ENCODE results near the gene PXDC1. TPM values are rescaled to one million over a fixed set of nuclear protein-coding genes. Genes with fewer than 3 reads are reported as not detected.
"Not testable (repeated sequence)": the region's sequence is repeated elsewhere in the genome, so short reads cannot be mapped to it uniquely, and the experiment has no call there.

The PXDC1 gene
- total RNA-seq, 2 experiments from 2014 or later, result 0.13 TPM; not detected in 1

GRCh38 chr6:3766214-3766613 lies 14.7 kb upstream of the PXDC1 start:
- ChIA-PET POLR2A (no interaction called here), CTCF (interaction anchor here (0.5 kb wide), 1 partner anchor 10 kb away, joined by 3 read pairs; no protein-coding TSS in a partner anchor)

- POLR2A ChIA-PET, result no interaction called here
- CTCF ChIA-PET, result no interaction called here
Observed at GRCh38 chr6:3765415-3765814, 13.9 kb upstream of the PXDC1 start.

GRCh38 chr6:3764516-3765335 lies 13.2 kb upstream of the PXDC1 start:
- POLR2A ChIA-PET, result no interaction called here
- CTCF ChIA-PET, result no interaction called here

GRCh38 chr6:3762852-3763251 lies 11.3 kb upstream of the PXDC1 start:
- ChIA-PET POLR2A (no interaction called here), CTCF (no interaction called here)

GRCh38 chr6:3762359-3762758 lies 10.8 kb upstream of the PXDC1 start:
- ChIA-PET CTCF (no interaction called here), POLR2A (no interaction called here)

- CTCF ChIA-PET, result interaction anchor here (0.6 kb wide), 1 partner anchor 230 kb away, joined by 3 read pairs; no protein-coding TSS in a partner anchor
- POLR2A ChIA-PET, result no interaction called here
Observed at GRCh38 chr6:3761989-3762270, 10.4 kb upstream of the PXDC1 start.

GRCh38 chr6:3759646-3760232 lies 8.2 kb upstream of the PXDC1 start:
- ChIA-PET POLR2A (no interaction called here), CTCF (no interaction called here)

- ChIA-PET POLR2A (interaction anchor here (0.5 kb wide), 1 partner anchor 60 kb away, joined by 4 read pairs; no protein-coding TSS in a partner anchor), CTCF (no interaction called here)
Observed at GRCh38 chr6:3758842-3759144, 7.3 kb upstream of the PXDC1 start.

- ChIA-PET POLR2A (interaction anchor here (0.5 kb wide), 1 partner anchor 61 kb away, joined by 4 read pairs; no protein-coding TSS in a partner anchor), CTCF (interaction anchor here (0.5 kb wide), 1 partner anchor 25 kb away, joined by 3 read pairs; no protein-coding TSS in a partner anchor)
Observed at GRCh38 chr6:3757998-3758841, 6.7 kb upstream of the PXDC1 start.

- CTCF ChIA-PET, result no interaction called here
- POLR2A ChIA-PET, result no interaction called here
Observed at GRCh38 chr6:3757241-3757641, 5.7 kb upstream of the PXDC1 start.

GRCh38 chr6:3756546-3756945 lies 5.0 kb upstream of the PXDC1 start:
- POLR2A ChIA-PET, result no interaction called here
- CTCF ChIA-PET, result interaction anchor here (0.7 kb wide), 1 partner anchor 10 kb away, joined by 3 read pairs; no protein-coding TSS in a partner anchor

GRCh38 chr6:3755637-3756545 lies 4.4 kb upstream of the PXDC1 start:
- ChIA-PET POLR2A (no interaction called here), CTCF (interaction anchor here (0.7 to 1.3 kb wide), 3 partner anchors 10 to 252 kb away, joined by 3 read pairs; no protein-coding TSS in a partner anchor)

- ChIA-PET CTCF (interaction anchor here (0.7 to 1.3 kb wide), 3 partner anchors 17 to 253 kb away, joined by 3 read pairs; no protein-coding TSS in a partner anchor), POLR2A (no interaction called here)
Observed at GRCh38 chr6:3754776-3755175, 3.3 kb upstream of the PXDC1 start.

GRCh38 chr6:3754032-3754725 lies 2.7 kb upstream of the PXDC1 start:
- CTCF ChIA-PET, result interaction anchor here (0.7 to 1.3 kb wide), 2 partner anchors 16 to 237 kb away, joined by 3 read pairs; no protein-coding TSS in a partner anchor
- POLR2A ChIA-PET, result not testable (repeated sequence)

- ChIA-PET CTCF (no interaction called here), POLR2A (no interaction called here)
Observed at GRCh38 chr6:3753228-3753835, 1.8 kb upstream of the PXDC1 start.

GRCh38 chr6:3752531-3753227 lies 1.2 kb upstream of the PXDC1 start:
- CTCF ChIA-PET, result interaction anchor here (0.6 to 1.0 kb wide), 2 partner anchors 226 to 268 kb away, joined by 3 to 7 read pairs; a partner anchor contains a TSS
- POLR2A ChIA-PET, result no interaction called here

GRCh38 chr6:3751730-3752530 lies 417 bp upstream of the PXDC1 start:
- ChIA-PET CTCF (interaction anchor here (0.6 to 1.0 kb wide), 2 partner anchors 226 to 269 kb away, joined by 3 to 7 read pairs; a partner anchor contains a TSS), POLR2A (no interaction called here)

Measured in activated CD8-positive, alpha-beta memory T cell treated with anti-CD3 and anti-CD28 coated beads for 36 hours (primary cell).